ENCODE data around the gene FLT4.
"Not testable (repeated sequence)": the region's sequence is repeated elsewhere in the genome, so short reads cannot be mapped to it uniquely, and the experiment has no call there.

Gene FLT4

GRCh38 chr5:180649297-180650039, at the start of gene FLT4:
Gene FLT4, minus strand, starts transcription at chr5:180649600. Its CDS starts 55 bp downstream, at chr5:180649545.
- DNase-seq (ENCODE audit: low read depth), result no peak

- no peak for DNase-seq (ENCODE audit: low read depth)
These were observed 49.6 kb upstream of the FLT4 start for GRCh38 chr5:180699042-180699441.

GRCh38 chr5:180696116-180696515, 46.7 kb upstream of the FLT4 start:
- DNase-seq (ENCODE audit: low read depth), result no peak

GRCh38 chr5:180692429-180692828, 43.0 kb upstream of the FLT4 start:
- DNase-seq (ENCODE audit: low read depth), result no peak

GRCh38 chr5:180691046-180691445, 41.6 kb upstream of the FLT4 start:
- DNase-seq (ENCODE audit: low read depth), result no peak

- DNase-seq (ENCODE audit: low read depth), result no peak
These were observed 41.2 kb upstream of the FLT4 start for GRCh38 chr5:180690562-180690961.

GRCh38 chr5:180689775-180690174, 40.4 kb upstream of the FLT4 start:
- DNase-seq (ENCODE audit: low read depth), result no peak

GRCh38 chr5:180689071-180689694, 39.8 kb upstream of the FLT4 start:
- peak; percentile 19 for DNase-seq (ENCODE audit: low read depth)

GRCh38 chr5:180688330-180689070, 39.1 kb upstream of the FLT4 start:
- DNase-seq (ENCODE audit: low read depth), result no peak

GRCh38 chr5:180686799-180687198, 37.4 kb upstream of the FLT4 start:
- not testable (repeated sequence) for DNase-seq (ENCODE audit: low read depth)

GRCh38 chr5:180684623-180685161, 35.3 kb upstream of the FLT4 start:
- DNase-seq (ENCODE audit: low read depth), result no peak

GRCh38 chr5:180683220-180683922, 34.0 kb upstream of the FLT4 start:
- DNase-seq (ENCODE audit: low read depth), result no peak

GRCh38 chr5:180682560-180682959, 33.2 kb upstream of the FLT4 start:
- DNase-seq (ENCODE audit: low read depth), result no peak

- DNase-seq (ENCODE audit: low read depth), result not testable (repeated sequence)
These were observed 32.6 kb upstream of the FLT4 start for GRCh38 chr5:180682008-180682407.

- DNase-seq (ENCODE audit: low read depth), result not testable (repeated sequence)
These were observed 28.9 kb upstream of the FLT4 start for GRCh38 chr5:180678319-180678718.

GRCh38 chr5:180675036-180675635, 25.7 kb upstream of the FLT4 start:
- DNase-seq (ENCODE audit: low read depth), result no peak

GRCh38 chr5:180674090-180674475, 24.7 kb upstream of the FLT4 start:
- DNase-seq (ENCODE audit: low read depth), result not testable (repeated sequence)

- no peak for DNase-seq (ENCODE audit: low read depth)
These were observed 24.1 kb upstream of the FLT4 start for GRCh38 chr5:180673371-180674089.

- not testable (repeated sequence) for DNase-seq (ENCODE audit: low read depth)
These were observed 22.6 kb upstream of the FLT4 start for GRCh38 chr5:180671958-180672524.

- DNase-seq (ENCODE audit: low read depth), result peak; percentile 41
These were observed 21.4 kb upstream of the FLT4 start for GRCh38 chr5:180670586-180671359.
